ENCODE measurements around the gene ZNF277. TPM values are rescaled to one million over a fixed set of nuclear protein-coding genes. Genes with fewer than 3 reads are reported as not detected.

ZNF277 gene
- total RNA-seq, 1 experiment from 2014 or later = 37.4 TPM

DNA sequence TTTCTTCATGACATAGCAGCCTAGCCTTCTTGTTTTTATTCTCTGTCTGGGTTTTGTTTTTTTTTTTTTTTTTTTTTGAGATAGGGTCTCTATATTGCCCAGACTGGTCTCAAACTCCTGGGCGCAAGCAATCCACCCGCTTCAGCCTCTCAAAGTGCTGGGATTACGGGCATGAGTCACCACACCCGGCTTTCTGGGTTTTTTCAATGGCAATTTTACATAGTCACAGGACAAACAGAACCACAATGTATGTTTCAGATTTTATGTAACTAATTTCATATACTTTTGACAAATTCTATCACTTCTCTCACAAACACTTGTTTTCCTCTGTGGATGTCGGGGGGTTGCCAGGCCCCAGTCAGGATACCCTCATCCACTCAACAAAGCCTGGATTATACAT is 16.8 kb upstream of the ZNF277 start:
- no peaks in the 10 kb centered on the region for H3K36me3 ChIP-seq (ENCODE audit: insufficient read depth, low read length)
- H4K20me1 ChIP-seq (ENCODE audit: insufficient read depth, low read depth, low read length) = no peaks in the 10 kb centered on the region
- no peak overlapping the region for H3K9ac ChIP-seq (ENCODE audit: low read length)
- no peak overlapping the region for H3K4me3 ChIP-seq (ENCODE audit: low read length)
- H3K79me2 ChIP-seq (ENCODE audit: low read length) = no peaks in the 10 kb centered on the region
- H3K27me3 ChIP-seq (ENCODE audit: low read length) = no peaks in the 10 kb centered on the region
- no peak overlapping the region for H3K4me2 ChIP-seq (ENCODE audit: low read depth, low read length, poor library complexity, severe bottlenecking)
- no peaks in the 10 kb centered on the region for H3K9me3 ChIP-seq (ENCODE audit: low read length)
- H2AFZ ChIP-seq (ENCODE audit: low read length) = no peak overlapping the region
- H3K4me1 ChIP-seq (ENCODE audit: low read length) = no peaks in the 10 kb centered on the region
- H3K9me2 ChIP-seq (replicated peaks; ENCODE audit: insufficient read depth, low read length) = no peaks in the 10 kb centered on the region
- H3K27ac ChIP-seq (ENCODE audit: low read length) = no peak overlapping the region
- no peak for DNase-seq

DNA sequence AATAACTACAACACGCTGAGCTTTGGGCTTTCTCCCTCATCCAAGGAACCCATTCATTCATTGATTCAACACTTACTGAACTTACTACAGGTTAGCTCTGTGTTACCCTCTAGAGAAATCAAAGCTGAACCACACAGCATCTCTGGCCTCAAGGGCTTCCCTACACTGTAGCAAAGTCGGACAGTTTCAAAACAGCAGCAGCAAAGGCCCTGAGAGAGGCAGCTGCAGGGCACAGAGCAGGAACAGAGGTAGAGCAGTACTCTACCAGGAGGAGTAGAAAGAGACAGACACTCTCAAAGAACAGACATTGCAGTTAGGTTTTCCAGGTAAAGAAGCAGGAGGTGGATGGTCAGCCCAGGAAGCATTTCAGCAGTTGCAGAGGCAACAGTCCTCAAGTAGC is 16.4 kb upstream of the ZNF277 start:
- Histone ChIP-seq H4K20me1 (ENCODE audit: insufficient read depth, low read depth, low read length) (no peaks in the 10 kb centered on the region), H3K36me3 (ENCODE audit: insufficient read depth, low read length) (no peaks in the 10 kb centered on the region), H3K4me2 (ENCODE audit: low read depth, low read length, poor library complexity, severe bottlenecking) (no peak overlapping the region), H3K4me3 (ENCODE audit: low read length) (no peak overlapping the region), H3K9me3 (ENCODE audit: low read length) (no peaks in the 10 kb centered on the region), H3K9ac (ENCODE audit: low read length) (no peak overlapping the region), H3K79me2 (ENCODE audit: low read length) (no peaks in the 10 kb centered on the region), H3K27ac (ENCODE audit: low read length) (no peak overlapping the region), H2AFZ (ENCODE audit: low read length) (no peak overlapping the region), H3K4me1 (ENCODE audit: low read length) (no peaks in the 10 kb centered on the region), H3K27me3 (ENCODE audit: low read length) (no peaks in the 10 kb centered on the region), H3K9me2 (replicated peaks; ENCODE audit: insufficient read depth, low read length) (no peaks in the 10 kb centered on the region)
- DNase-seq = no peak

DNA sequence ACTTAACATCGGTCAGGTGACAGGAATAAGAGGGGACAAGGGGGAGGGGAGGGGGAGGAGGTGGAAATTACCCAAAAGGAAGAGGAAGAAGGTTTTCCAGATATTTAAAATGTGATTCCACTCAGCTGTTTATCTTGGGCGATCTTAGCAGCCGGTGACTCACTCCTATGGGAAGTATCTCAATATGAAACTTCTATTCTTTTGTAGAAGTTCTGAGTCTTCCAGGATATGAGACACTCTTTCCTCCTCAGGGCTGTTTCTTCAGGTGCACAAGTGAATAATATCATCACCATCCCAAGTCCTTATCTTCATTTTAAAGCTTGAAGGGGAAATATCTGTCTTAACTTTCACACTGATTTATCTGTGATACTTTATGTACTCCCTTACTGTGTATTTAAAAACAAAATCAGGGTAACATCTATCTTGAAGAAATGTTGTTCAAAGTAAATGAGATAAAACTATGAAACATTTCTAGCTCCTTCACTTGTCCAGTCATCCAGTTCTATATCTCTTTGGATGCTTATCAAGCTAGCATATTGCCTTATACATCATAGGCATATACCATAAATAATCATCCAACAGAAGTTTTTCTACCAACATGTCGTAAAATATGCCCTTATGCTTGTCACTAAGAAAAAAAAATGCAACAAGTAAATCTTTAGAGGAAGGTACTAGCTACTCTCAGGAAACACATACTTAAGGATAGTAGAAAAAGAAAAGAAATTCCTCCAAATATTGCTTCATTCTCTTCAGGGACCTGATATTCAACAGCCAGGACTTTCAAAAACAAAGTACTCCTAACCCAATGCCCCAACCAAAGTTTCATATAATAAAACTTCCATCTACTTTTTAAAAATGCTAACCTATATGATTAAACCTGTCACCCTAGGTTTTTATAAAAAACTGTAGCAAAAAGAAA is 14.0 kb upstream of the ZNF277 start:
- no peak overlapping the region for H3K4me2 ChIP-seq (ENCODE audit: low read depth, low read length, poor library complexity, severe bottlenecking)
- no peaks in the 10 kb centered on the region for H3K4me1 ChIP-seq (ENCODE audit: low read length)
- H3K9me3 ChIP-seq (ENCODE audit: low read length) = no peaks in the 10 kb centered on the region
- no peak overlapping the region for H2AFZ ChIP-seq (ENCODE audit: low read length)
- no peak overlapping the region for H3K9ac ChIP-seq (ENCODE audit: low read length)
- H3K27ac ChIP-seq (ENCODE audit: low read length) = no peak overlapping the region
- no peaks in the 10 kb centered on the region for H3K9me2 ChIP-seq (replicated peaks; ENCODE audit: insufficient read depth, low read length)
- DNase-seq = no peak
- H3K4me3 ChIP-seq (ENCODE audit: low read length) = no peak overlapping the region
- no peaks in the 10 kb centered on the region for H3K79me2 ChIP-seq (ENCODE audit: low read length)
- no peaks in the 10 kb centered on the region for H3K36me3 ChIP-seq (ENCODE audit: insufficient read depth, low read length)
- H3K27me3 ChIP-seq (ENCODE audit: low read length) = no peaks in the 10 kb centered on the region
- H4K20me1 ChIP-seq (ENCODE audit: insufficient read depth, low read depth, low read length) = no peaks in the 10 kb centered on the region

DNA sequence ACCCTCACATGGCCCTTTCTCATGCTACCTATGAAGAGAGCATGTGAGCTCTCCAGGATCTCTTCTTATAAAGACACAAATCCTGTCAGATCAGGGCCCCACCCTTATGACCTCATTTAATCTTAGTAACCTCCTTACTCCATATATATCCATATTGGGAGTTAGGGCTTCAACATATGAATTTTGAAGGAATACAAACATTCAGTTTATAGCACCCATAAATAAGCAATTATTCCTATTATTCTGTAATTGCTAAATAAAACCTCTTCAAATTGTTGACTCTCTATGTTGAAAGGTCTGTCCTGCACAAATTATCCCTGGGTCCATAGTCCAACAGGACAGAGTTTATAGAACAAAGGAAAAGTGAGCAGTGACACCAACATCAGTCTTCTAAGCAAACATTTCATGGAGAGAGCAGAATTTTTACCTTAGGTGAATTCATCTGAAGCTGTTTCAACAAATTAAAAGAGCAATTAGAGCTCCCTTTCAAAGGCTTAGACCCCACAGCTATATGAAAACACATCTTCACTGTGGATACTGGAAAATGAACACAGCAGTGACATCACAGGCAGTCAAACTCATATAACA is 12.5 kb upstream of the ZNF277 start:
- Histone ChIP-seq H3K27me3 (ENCODE audit: low read length) (no peaks in the 10 kb centered on the region), H3K4me2 (ENCODE audit: low read depth, low read length, poor library complexity, severe bottlenecking) (no peak overlapping the region), H3K4me3 (ENCODE audit: low read length) (no peak overlapping the region), H3K36me3 (ENCODE audit: insufficient read depth, low read length) (no peaks in the 10 kb centered on the region), H3K4me1 (ENCODE audit: low read length) (no peaks in the 10 kb centered on the region), H3K27ac (ENCODE audit: low read length) (no peak overlapping the region), H4K20me1 (ENCODE audit: insufficient read depth, low read depth, low read length) (no peaks in the 10 kb centered on the region), H2AFZ (ENCODE audit: low read length) (no peak overlapping the region), H3K9me3 (ENCODE audit: low read length) (no peaks in the 10 kb centered on the region), H3K9ac (ENCODE audit: low read length) (no peak overlapping the region), H3K9me2 (replicated peaks; ENCODE audit: insufficient read depth, low read length) (no peaks in the 10 kb centered on the region), H3K79me2 (ENCODE audit: low read length) (no peaks in the 10 kb centered on the region)
- DNase-seq = no peak

DNA sequence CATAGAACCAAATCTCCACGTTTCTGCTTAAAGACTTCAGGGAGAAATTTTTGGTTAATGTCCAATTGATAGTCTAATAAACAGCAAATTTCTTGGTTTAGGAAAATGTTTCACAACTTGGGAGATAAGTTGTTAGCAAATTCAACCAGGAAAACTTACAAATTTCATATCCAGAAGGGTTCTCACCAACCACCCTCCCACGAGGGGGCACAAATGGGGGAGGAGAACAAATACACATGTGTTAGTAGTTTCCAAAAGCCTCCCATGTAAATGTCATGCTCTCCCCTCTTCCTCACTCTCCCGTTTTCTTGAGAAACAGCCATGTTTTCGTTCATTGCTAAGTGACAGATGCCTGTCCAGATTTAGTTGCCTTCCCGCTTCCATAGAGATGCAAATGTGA is 10.8 kb upstream of the ZNF277 start:
- Histone ChIP-seq H2AFZ (ENCODE audit: low read length) (no peak overlapping the region), H3K9me3 (ENCODE audit: low read length) (no peaks in the 10 kb centered on the region), H3K9ac (ENCODE audit: low read length) (no peak overlapping the region), H3K4me2 (ENCODE audit: low read depth, low read length, poor library complexity, severe bottlenecking) (no peak overlapping the region), H3K36me3 (ENCODE audit: insufficient read depth, low read length) (no peaks in the 10 kb centered on the region), H3K79me2 (ENCODE audit: low read length) (no peaks in the 10 kb centered on the region), H3K27me3 (ENCODE audit: low read length) (no peaks in the 10 kb centered on the region), H3K9me2 (replicated peaks; ENCODE audit: insufficient read depth, low read length) (no peaks in the 10 kb centered on the region), H3K27ac (ENCODE audit: low read length) (no peak overlapping the region), H4K20me1 (ENCODE audit: insufficient read depth, low read depth, low read length) (no peaks in the 10 kb centered on the region), H3K4me3 (ENCODE audit: low read length) (no peak overlapping the region), H3K4me1 (ENCODE audit: low read length) (no peaks in the 10 kb centered on the region)
- DNase-seq = no peak

DNA sequence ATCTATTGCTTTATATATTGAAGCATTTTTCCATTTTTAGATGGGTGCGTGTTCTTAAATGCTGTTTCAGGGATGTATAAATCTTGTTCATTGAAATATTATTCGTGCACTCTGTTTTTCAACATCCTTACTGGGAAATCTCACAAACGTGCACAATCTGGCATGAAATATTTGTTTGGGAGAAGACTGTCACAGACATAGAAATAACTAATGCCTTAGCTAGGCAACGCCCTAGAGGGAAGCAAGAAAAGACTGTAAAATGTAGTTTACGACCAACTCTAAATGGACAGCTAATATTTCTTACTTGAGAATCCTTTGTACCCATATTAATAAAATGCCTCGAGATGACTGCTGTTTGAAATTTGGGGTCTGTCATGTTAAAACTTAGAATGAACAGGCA is 9.2 kb upstream of the ZNF277 start:
- no peaks in the 10 kb centered on the region for H3K36me3 ChIP-seq (ENCODE audit: insufficient read depth, low read length)
- no peaks in the 10 kb centered on the region for H4K20me1 ChIP-seq (ENCODE audit: insufficient read depth, low read depth, low read length)
- no peak for DNase-seq
- no peaks in the 10 kb centered on the region for H3K27me3 ChIP-seq (ENCODE audit: low read length)
- no peak overlapping the region for H3K27ac ChIP-seq (ENCODE audit: low read length)
- no peak overlapping the region for H3K4me2 ChIP-seq (ENCODE audit: low read depth, low read length, poor library complexity, severe bottlenecking)
- no peaks in the 10 kb centered on the region for H3K4me1 ChIP-seq (ENCODE audit: low read length)
- no peak overlapping the region for H2AFZ ChIP-seq (ENCODE audit: low read length)
- H3K9ac ChIP-seq (ENCODE audit: low read length) = no peak overlapping the region
- H3K4me3 ChIP-seq (ENCODE audit: low read length) = no peak overlapping the region
- H3K9me2 ChIP-seq (replicated peaks; ENCODE audit: insufficient read depth, low read length) = no peaks in the 10 kb centered on the region
- H3K9me3 ChIP-seq (ENCODE audit: low read length) = no peaks in the 10 kb centered on the region
- H3K79me2 ChIP-seq (ENCODE audit: low read length) = no peaks in the 10 kb centered on the region

DNA sequence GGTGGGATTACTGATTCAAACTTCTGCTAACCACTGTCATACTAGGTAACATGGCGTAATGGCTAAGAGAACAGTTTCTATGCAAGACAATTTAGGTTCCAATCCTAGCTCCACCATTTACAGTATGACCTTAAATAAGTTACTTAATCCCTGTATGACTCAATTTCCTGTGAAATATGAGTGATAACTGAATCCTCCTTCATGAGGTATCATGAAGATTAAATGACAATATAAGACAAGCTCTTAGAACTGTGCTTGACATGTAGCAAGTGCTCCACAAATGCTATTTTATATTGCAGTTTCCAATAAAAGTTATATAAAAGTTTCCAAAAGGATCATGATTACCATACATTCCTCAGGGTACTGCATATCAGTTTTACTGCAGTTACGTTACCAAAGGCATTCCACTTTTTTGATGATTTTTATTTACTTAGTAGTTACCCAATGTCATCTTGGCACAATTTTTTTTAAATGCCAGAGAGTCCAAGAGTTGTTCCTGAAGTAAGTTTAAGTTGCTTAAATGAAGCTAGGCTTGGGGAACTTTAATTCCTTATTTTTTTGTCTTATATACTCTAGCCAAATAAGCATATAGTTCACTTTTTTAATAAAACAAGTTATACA is 7.3 kb upstream of the ZNF277 start:
- H3K9me2 ChIP-seq (replicated peaks; ENCODE audit: insufficient read depth, low read length) = no peaks in the 10 kb centered on the region
- H3K27ac ChIP-seq (ENCODE audit: low read length) = no peak overlapping the region
- no peaks in the 10 kb centered on the region for H3K79me2 ChIP-seq (ENCODE audit: low read length)
- peaks cover 4% of the 10 kb centered on the region for H3K4me1 ChIP-seq (ENCODE audit: low read length)
- H3K27me3 ChIP-seq (ENCODE audit: low read length) = no peaks in the 10 kb centered on the region
- no peaks in the 10 kb centered on the region for H4K20me1 ChIP-seq (ENCODE audit: insufficient read depth, low read depth, low read length)
- no peak overlapping the region for H3K4me2 ChIP-seq (ENCODE audit: low read depth, low read length, poor library complexity, severe bottlenecking)
- H3K4me3 ChIP-seq (ENCODE audit: low read length) = no peak overlapping the region
- H3K9ac ChIP-seq (ENCODE audit: low read length) = no peak overlapping the region
- H3K36me3 ChIP-seq (ENCODE audit: insufficient read depth, low read length) = no peaks in the 10 kb centered on the region
- no peaks in the 10 kb centered on the region for H3K9me3 ChIP-seq (ENCODE audit: low read length)
- H2AFZ ChIP-seq (ENCODE audit: low read length) = no peak overlapping the region
- DNase-seq = no peak

DNA sequence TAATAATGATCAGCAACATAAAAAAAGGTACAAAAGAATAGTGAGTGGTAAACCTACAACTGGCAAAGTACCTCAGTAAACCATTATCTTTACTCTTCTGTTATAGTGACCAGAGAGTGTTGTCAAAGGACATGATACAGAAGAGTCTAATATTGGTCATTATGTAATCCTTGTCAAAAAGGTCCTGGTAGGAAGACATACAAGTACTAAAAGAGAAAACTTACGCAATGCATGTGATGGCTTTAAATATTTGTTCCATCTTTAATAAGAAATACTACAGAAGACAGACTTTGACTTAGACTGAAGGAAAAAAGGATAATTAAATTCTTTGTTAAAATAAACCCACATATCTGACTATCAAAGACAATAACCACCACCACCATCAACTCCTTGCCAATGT is 6.8 kb upstream of the ZNF277 start:
- H3K27me3 ChIP-seq (ENCODE audit: low read length) = no peaks in the 10 kb centered on the region
- DNase-seq = no peak

More for the DNA sequence above, 6.8 kb upstream of the ZNF277 start:
- Histone ChIP-seq H3K4me2 (ENCODE audit: low read depth, low read length, poor library complexity, severe bottlenecking) (no peak overlapping the region), H3K79me2 (ENCODE audit: low read length) (no peaks in the 10 kb centered on the region), H4K20me1 (ENCODE audit: insufficient read depth, low read depth, low read length) (no peaks in the 10 kb centered on the region), H3K9me3 (ENCODE audit: low read length) (no peaks in the 10 kb centered on the region), H3K9me2 (replicated peaks; ENCODE audit: insufficient read depth, low read length) (no peaks in the 10 kb centered on the region), H3K36me3 (ENCODE audit: insufficient read depth, low read length) (no peaks in the 10 kb centered on the region), H3K4me1 (ENCODE audit: low read length) (peaks cover 7% of the 10 kb centered on the region), H3K27ac (ENCODE audit: low read length) (no peak overlapping the region), H3K4me3 (ENCODE audit: low read length) (no peak overlapping the region), H2AFZ (ENCODE audit: low read length) (no peak overlapping the region), H3K9ac (ENCODE audit: low read length) (no peak overlapping the region)

Measured in Karpas-422 (cell line).